Left ventricle myocardium inferior (tissue), 1 donor: Measurements from ENCODE around the gene ABCF1. TPM values are rescaled to one million over a fixed set of nuclear protein-coding genes. Genes with fewer than 3 reads are reported as not detected.

Experiments used
- DNase-seq: peaks from one replicate; pipeline ENCODE4 v3.0.0-alpha.2; 2020
- H3K27ac ChIP-seq: fragments of 200-600 bp; replicated peaks from 2 replicates; pipeline ENCODE4 v1.8.0; 2021
- H3K27me3 ChIP-seq: fragments of 200-600 bp; 2 replicates; pipeline ENCODE4 v1.8.0; 2021; ENCODE audit warnings: low read depth
- H3K36me3 ChIP-seq: fragments of 200-600 bp; 2 replicates; pipeline ENCODE4 v1.8.0; 2021
- H3K4me1 ChIP-seq: fragments of 200-600 bp; 2 replicates; pipeline ENCODE4 v1.8.0; 2021
- H3K4me3 ChIP-seq: fragments of 200-600 bp; 2 replicates; pipeline ENCODE4 v1.8.0; 2021; ENCODE audit warnings: mild to moderate bottlenecking, moderate library complexity
- H3K9me3 ChIP-seq: fragments of 200-600 bp; replicated peaks from 2 replicates; pipeline ENCODE4 v1.8.0; 2021
- CTCF ChIP-seq: fragments of 200-600 bp; IDR thresholded peaks from 2 replicates; pipeline ENCODE4 v1.8.0; 2021; ENCODE audit warnings: antibody characterized with exemption, mild to moderate bottlenecking, borderline replicate concordance
- intact Hi-C: fragments of 100-400 bp; cut with micrococcal nuclease; formaldehyde crosslinking; loops from one replicate; pipeline ENCODE4 v1.11.0; 2022
- total RNA-seq: library from RNA; stranded (reverse); fragmentation: NEBNext Ultra II Directional; extraction: Animal tissue kit (Norgen Biotek cat#: 25700); gene quantifications from one replicate; pipeline ENCODE4 v1.2.1, GENCODE V29; 2021
- donor health status: DM: no; HTN: yes; CAD: no; lungs with severe emphysema.

Gene ABCF1
- total RNA-seq, 1 donor from 2014 or later, result 38.8 TPM

- Histone ChIP-seq H3K27me3 (no peaks in the 10 kb centered on the region), H3K4me3 (no peak overlapping the region), H3K4me1 (peaks cover 15% of the 10 kb centered on the region), H3K36me3 (peaks cover 87% of the 10 kb centered on the region), H3K9me3 (no peaks in the 10 kb centered on the region), H3K27ac (no peak overlapping the region)
- no peak for TF ChIP-seq CTCF
- no peak for DNase-seq
- intact Hi-C loops, result no loop called here
These were observed 32.7 kb downstream of the ABCF1 start for GRCh38 chr6:30603961-30604360.

GRCh38 chr6:30610065-30610464 is 38.8 kb downstream of the ABCF1 start:
- no peak for TF ChIP-seq CTCF
- DNase-seq, result no peak
- no peaks in the 10 kb centered on the region for H3K27me3 ChIP-seq
- H3K36me3 ChIP-seq, result peaks cover 46% of the 10 kb centered on the region
- no peaks in the 10 kb centered on the region for H3K9me3 ChIP-seq
- H3K4me3 ChIP-seq, result no peak overlapping the region
- intact Hi-C loops, result no loop called here
- peak overlapping the region; percentile 23 for H3K27ac ChIP-seq
- H3K4me1 ChIP-seq, result peaks cover 60% of the 10 kb centered on the region

- intact Hi-C loops, result no loop called here
- Histone ChIP-seq H3K4me3 (no peak overlapping the region), H3K9me3 (no peaks in the 10 kb centered on the region), H3K27me3 (no peaks in the 10 kb centered on the region), H3K36me3 (peaks cover 40% of the 10 kb centered on the region), H3K4me1 (peaks cover 71% of the 10 kb centered on the region), H3K27ac (peak overlapping the region; percentile 23)
- TF ChIP-seq CTCF, result no peak
- DNase-seq, result no peak
These were observed 40.1 kb downstream of the ABCF1 start for GRCh38 chr6:30611150-30611855.

- Histone ChIP-seq H3K4me1 (peaks cover 77% of the 10 kb centered on the region), H3K27ac (peak overlapping the region; percentile 23), H3K27me3 (no peaks in the 10 kb centered on the region), H3K9me3 (no peaks in the 10 kb centered on the region), H3K4me3 (no peak overlapping the region), H3K36me3 (peaks cover 40% of the 10 kb centered on the region)
- intact Hi-C loops, result no loop called here
- DNase-seq, result no peak
- no peak for TF ChIP-seq CTCF
These were observed 40.6 kb downstream of the ABCF1 start for GRCh38 chr6:30611856-30612194.

- peak; percentile 38 for TF ChIP-seq CTCF
- intact Hi-C loops, result no loop called here
These were observed 41.0 kb downstream of the ABCF1 start for GRCh38 chr6:30612213-30612612.

More at GRCh38 chr6:30612213-30612612, 41.0 kb downstream of the ABCF1 start:
- H3K9me3 ChIP-seq, result no peaks in the 10 kb centered on the region
- H3K4me1 ChIP-seq, result peaks cover 77% of the 10 kb centered on the region
- no peak overlapping the region for H3K4me3 ChIP-seq
- no peak for DNase-seq
- no peak overlapping the region for H3K27ac ChIP-seq
- peaks cover 38% of the 10 kb centered on the region for H3K36me3 ChIP-seq
- no peaks in the 10 kb centered on the region for H3K27me3 ChIP-seq
